NCI-H510A (cell line): ENCODE results near the gene BOC.
A peak's percentile ranks its signal among the peaks of the same experiment; 100 is the strongest.

Experiments used
- DNase-seq: peaks from one replicate; lab custom pipeline; 2025; lab: John Stamatoyannopoulos, UW

BOC gene

GRCh38 chr3:113269661-113270060, 58.3 kb downstream of the BOC start:
- no peak for DNase-seq

GRCh38 chr3:113270068-113270467, 58.7 kb downstream of the BOC start:
- DNase-seq, result no peak

- DNase-seq, result no peak
These were observed 59.4 kb downstream of the BOC start for GRCh38 chr3:113270786-113271185.

GRCh38 chr3:113271189-113271588, 59.8 kb downstream of the BOC start:
- DNase-seq, result peak; percentile 34

- no peak for DNase-seq
These were observed 60.4 kb downstream of the BOC start for GRCh38 chr3:113271594-113272384.

- DNase-seq, result no peak
These were observed 61.0 kb downstream of the BOC start for GRCh38 chr3:113272385-113272779.

- DNase-seq, result no peak
These were observed 61.7 kb downstream of the BOC start for GRCh38 chr3:113273011-113273410.

GRCh38 chr3:113273604-113274378, 62.4 kb downstream of the BOC start:
- no peak for DNase-seq

GRCh38 chr3:113274425-113275257, 63.3 kb downstream of the BOC start:
- no peak for DNase-seq

- DNase-seq, result no peak
These were observed 63.9 kb downstream of the BOC start for GRCh38 chr3:113275258-113275556.

- no peak for DNase-seq
These were observed 64.2 kb downstream of the BOC start for GRCh38 chr3:113275583-113275928.

GRCh38 chr3:113275929-113276750, 64.8 kb downstream of the BOC start:
- peak; percentile 55 for DNase-seq

GRCh38 chr3:113276751-113277080, 65.4 kb downstream of the BOC start:
- no peak for DNase-seq

GRCh38 chr3:113277414-113277813, 66.1 kb downstream of the BOC start:
- no peak for DNase-seq

- no peak for DNase-seq
These were observed 66.7 kb downstream of the BOC start for GRCh38 chr3:113277941-113278598.

GRCh38 chr3:113278599-113278955, 67.2 kb downstream of the BOC start:
- no peak for DNase-seq

- DNase-seq, result no peak
These were observed 68.3 kb downstream of the BOC start for GRCh38 chr3:113279686-113280085.

GRCh38 chr3:113283306-113283705, 71.9 kb downstream of the BOC start:
- no peak for DNase-seq

GRCh38 chr3:113284453-113285050, 73.2 kb downstream of the BOC start:
- DNase-seq, result no peak

- no peak for DNase-seq
These were observed 73.9 kb downstream of the BOC start for GRCh38 chr3:113285226-113285625.

GRCh38 chr3:113285741-113286140, 74.4 kb downstream of the BOC start:
- DNase-seq, result no peak
